H1 (cell line): ENCODE data around the gene SUPT7L. TPM values are rescaled to one million over a fixed set of nuclear protein-coding genes. Genes with fewer than 3 reads are reported as not detected.
"Not testable (repeated sequence)": the region's sequence is repeated elsewhere in the genome, so short reads cannot be mapped to it uniquely, and the experiment has no call there.

Experiments used
- CTCF ChIA-PET: fragments of 300-600 bp; sonication (Branson Sonifier 250); formaldehyde crosslinking; loops from one replicate; lab custom pipeline; 2021; ENCODE audit not compliant: partially characterized antibody; lab: Charles Lee
- POLR2A ChIA-PET: fragments of 300-600 bp; sonication (Branson Sonifier 250); formaldehyde crosslinking; loops from one replicate; lab custom pipeline; 2021; ENCODE audit warnings: inconsistent platforms; ENCODE audit not compliant: partially characterized antibody; lab: Charles Lee
- DNase-seq, 2 experiments: peaks; one replicate each; pipeline versions ENCODE4 v3.0.0 to v3.0.0-alpha.2; 2010 to 2022; ENCODE audit warnings: low spot score in 2 of 2, low read depth in 1 of 2, mixed read lengths in 1 of 2
- FAIRE-seq: peaks from 2 replicates; lab custom pipeline; 2011; peaks lifted over from hg19 to GRCh38; lab: Jason Lieb, UNC
- H2AFZ ChIP-seq: 2 replicates; pipeline ENCODE4 v1.8.1; 2012; ENCODE audit warnings: low read length, inconsistent platforms
- H2AK5ac ChIP-seq: 2 replicates; pipeline ENCODE4 v1.6.1; 2013; ENCODE audit warnings: low read depth, low read length
- H2BK120ac ChIP-seq: replicated peaks from 2 replicates; pipeline ENCODE3; 2013; ENCODE audit warnings: low read depth, low read length, inconsistent platforms
- H2BK12ac ChIP-seq: 2 replicates; pipeline ENCODE4 v1.6.1; 2013; ENCODE audit warnings: low read depth, low read length
- H2BK15ac ChIP-seq: 2 replicates; pipeline ENCODE4 v1.6.1; 2013; ENCODE audit warnings: low read length
- H2BK20ac ChIP-seq: 2 replicates; pipeline ENCODE4 v1.6.1; 2013; ENCODE audit warnings: low read length
- H2BK5ac ChIP-seq: 2 replicates; pipeline ENCODE4 v1.6.1; 2013; ENCODE audit warnings: low read depth, low read length
- H3K14ac ChIP-seq: 2 replicates; pipeline ENCODE4 v1.6.1; 2013; ENCODE audit warnings: inconsistent platforms; ENCODE audit not compliant: insufficient read length
- H3K18ac ChIP-seq: 2 replicates; pipeline ENCODE4 v1.6.1; 2013; ENCODE audit warnings: low read length; ENCODE audit errors: extremely low read depth
- H3K23ac ChIP-seq: 2 replicates; pipeline ENCODE4 v1.6.1; 2013; ENCODE audit warnings: inconsistent platforms; ENCODE audit not compliant: insufficient read length
- H3K23me2 ChIP-seq: 2 replicates; pipeline ENCODE4 v1.6.1; 2013; ENCODE audit warnings: low read depth, low read length
- H3K27ac ChIP-seq: 2 replicates; pipeline ENCODE4 v1.6.1; 2011; ENCODE audit warnings: low read depth, low read length, inconsistent platforms
- H3K27me3 ChIP-seq, 4 experiments: replicated peaks in 1 of 4; 1 replicate in 1 of 4; 2 replicates in 3 of 4; pipeline versions ENCODE4 v1.6.1 to v1.8.1; 2011 to 2013; ENCODE audit warnings: low read length in 3 of 4, mild to moderate bottlenecking in 3 of 4, inconsistent platforms in 2 of 4, mixed read lengths in 2 of 4, moderate library complexity in 1 of 4; ENCODE audit not compliant: control insufficient read depth in 3 of 4, insufficient read depth in 3 of 4; ENCODE audit errors: extremely low read depth in 1 of 4
- H3K36me3 ChIP-seq, 4 experiments: 2 replicates each; pipeline versions ENCODE4 v1.6.1 to v1.8.1; 2011 to 2013; ENCODE audit warnings: mild to moderate bottlenecking in 4 of 4, low read length in 3 of 4, moderate library complexity in 2 of 4, control low read depth in 1 of 4, inconsistent platforms in 1 of 4; ENCODE audit not compliant: insufficient read depth in 4 of 4, control insufficient read depth in 2 of 4
- H3K4ac ChIP-seq: replicated peaks from 2 replicates; pipeline ENCODE3; 2013; ENCODE audit warnings: low read length, low read depth, mixed read lengths, inconsistent platforms; ENCODE audit not compliant: insufficient read length
- H3K4me1 ChIP-seq, 4 experiments: replicated peaks in 1 of 4; 1 replicate in 1 of 4; 2 replicates in 3 of 4; pipeline versions ENCODE4 v1.6.1 to v1.8.1; 2011 to 2013; ENCODE audit warnings: low read length in 3 of 4, inconsistent platforms in 2 of 4, mixed read lengths in 1 of 4; ENCODE audit not compliant: insufficient read depth in 4 of 4, control insufficient read depth in 3 of 4
- H3K4me2 ChIP-seq, 2 experiments: 2 replicates each; pipeline versions ENCODE4 v1.6.1 to v1.8.1; 2011 to 2013; ENCODE audit warnings: low read depth in 2 of 2, low read length in 2 of 2, control low read depth in 1 of 2, inconsistent platforms in 1 of 2, mild to moderate bottlenecking in 1 of 2; ENCODE audit not compliant: insufficient read depth in 1 of 2
- H3K4me3 ChIP-seq, 4 experiments: fragments of 200-600, 300-600 bp in 1 of 4; sonication (generic), shearing (Covaris generic), sonication (Bioruptor Twin) in 1 of 4; 2 replicates each; pipeline versions ENCODE4 v1.5.1 to v1.8.1; 2011 to 2016; ENCODE audit warnings: low read length in 4 of 4, low read depth in 3 of 4, control low read depth in 2 of 4, inconsistent platforms in 2 of 4, mild to moderate bottlenecking in 2 of 4, mixed read lengths in 1 of 4, moderate library complexity in 1 of 4; ENCODE audit not compliant: insufficient read depth in 2 of 4; ENCODE audit errors: extremely low read depth in 1 of 4
- H3K56ac ChIP-seq: replicated peaks from 2 replicates; pipeline ENCODE3; 2013; ENCODE audit warnings: low read depth, mild to moderate bottlenecking, mixed read lengths, low read length, inconsistent platforms; ENCODE audit not compliant: insufficient read length
- H3K79me1 ChIP-seq: 2 replicates; pipeline ENCODE4 v1.6.1; 2013; ENCODE audit warnings: low read depth, low read length, control low read depth
- H3K79me2 ChIP-seq, 2 experiments: 2 replicates each; pipeline versions ENCODE4 v1.6.1 to v1.8.1; 2012 to 2013; ENCODE audit warnings: low read length in 2 of 2, mild to moderate bottlenecking in 2 of 2, inconsistent platforms in 1 of 2; ENCODE audit not compliant: insufficient read depth in 2 of 2, control insufficient read depth in 1 of 2
- H3K9ac ChIP-seq, 4 experiments: replicated peaks in 1 of 4; 1 replicate in 1 of 4; 2 replicates in 3 of 4; pipeline versions ENCODE4 v1.6.1 to v1.8.1; 2011 to 2013; ENCODE audit warnings: low read depth in 3 of 4, low read length in 3 of 4, control low read depth in 2 of 4, mild to moderate bottlenecking in 2 of 4, moderate library complexity in 2 of 4, inconsistent platforms in 1 of 4; ENCODE audit errors: extremely low read depth in 1 of 4
- H3K9me3 ChIP-seq, 2 experiments: 2 replicates each; pipeline versions ENCODE4 v1.6.1 to v1.8.1; 2012 to 2013; ENCODE audit warnings: mild to moderate bottlenecking in 2 of 2, moderate library complexity in 2 of 2, control low read depth in 1 of 2, inconsistent platforms in 1 of 2, low read depth in 1 of 2, low read length in 1 of 2, mixed read lengths in 1 of 2; ENCODE audit not compliant: insufficient read depth in 2 of 2
- H4K20me1 ChIP-seq, 2 experiments: replicated peaks in 1 of 2; 2 replicates each; pipeline versions ENCODE3 to v1.8.1; 2011 to 2013; ENCODE audit warnings: inconsistent platforms in 2 of 2, low read length in 2 of 2, mild to moderate bottlenecking in 1 of 2; ENCODE audit not compliant: insufficient read depth in 2 of 2, control insufficient read depth in 1 of 2
- H4K5ac ChIP-seq: 2 replicates; pipeline ENCODE4 v1.6.1; 2013; ENCODE audit warnings: low read length, low read depth, mixed read lengths, inconsistent platforms; ENCODE audit not compliant: insufficient read length
- H4K8ac ChIP-seq: 2 replicates; pipeline ENCODE4 v1.8.0; 2013; ENCODE audit warnings: mild to moderate bottlenecking, moderate library complexity, low read length, inconsistent platforms; ENCODE audit not compliant: insufficient read depth; ENCODE audit errors: extremely low read depth
- H4K91ac ChIP-seq: replicated peaks from 2 replicates; pipeline ENCODE3; 2013; ENCODE audit warnings: low read length, mixed read lengths, inconsistent platforms; ENCODE audit not compliant: insufficient read length
- SP2 ChIP-seq: IDR thresholded peaks from 2 replicates; pipeline ENCODE4 v1.6.1; 2012; ENCODE audit warnings: mild to moderate bottlenecking, low read length, inconsistent platforms
- WGBS, 2 experiments: shearing (Covaris generic) in 1 of 2; methylation state at CpG; one replicate each; pipeline versions ENCODE4 v1.1.6 to v1.1.7; 2013 to 2015; ENCODE audit warnings: low lambda C conversion rate in 2 of 2, mixed read lengths in 2 of 2, inconsistent platforms in 1 of 2, low coverage in 1 of 2, missing lambda C conversion rate in 1 of 2; ENCODE audit not compliant: insufficient replicate concordance in 2 of 2, insufficient coverage in 1 of 2, insufficient read length in 1 of 2; ENCODE audit errors: extremely low coverage in 1 of 2, missing lambda C conversion rate in 1 of 2; 5-methylcytosine and 5-hydroxymethylcytosine counted together
- polyA plus RNA-seq, 7 experiments: library from polyadenylated mRNA; depleted of rRNA in 3 of 7; stranded (reverse) in 5 of 7; unstranded in 2 of 7; fragments of >200 nt in 5 of 7; fragments of 200-250 nt in 2 of 7; gene quantifications; 1 replicate in 5 of 7; 2 replicates in 1 of 7; 4 replicates in 1 of 7; pipeline versions ENCODE4 v1.2.1 to v1.2.3, GENCODE V29; 2011 to 2013; ENCODE audit warnings: missing spikeins in 2 of 7, mixed read lengths in 2 of 7
- total RNA-seq: library from RNA; stranded (reverse); fragmentation: NEBNext Ultra II Directional; extraction: Animal tissue kit (Norgen Biotek cat#: 25700); gene quantifications from 2 replicates; pipeline ENCODE4 v1.2.1, GENCODE V29; 2021

SUPT7L gene
- total and polyA plus RNA-seq, 2 of the 8 experiments (the other 6 are each of a cell fraction or from before 2014, with no cell fraction given): 22.2 to 26.6 TPM

DNA sequence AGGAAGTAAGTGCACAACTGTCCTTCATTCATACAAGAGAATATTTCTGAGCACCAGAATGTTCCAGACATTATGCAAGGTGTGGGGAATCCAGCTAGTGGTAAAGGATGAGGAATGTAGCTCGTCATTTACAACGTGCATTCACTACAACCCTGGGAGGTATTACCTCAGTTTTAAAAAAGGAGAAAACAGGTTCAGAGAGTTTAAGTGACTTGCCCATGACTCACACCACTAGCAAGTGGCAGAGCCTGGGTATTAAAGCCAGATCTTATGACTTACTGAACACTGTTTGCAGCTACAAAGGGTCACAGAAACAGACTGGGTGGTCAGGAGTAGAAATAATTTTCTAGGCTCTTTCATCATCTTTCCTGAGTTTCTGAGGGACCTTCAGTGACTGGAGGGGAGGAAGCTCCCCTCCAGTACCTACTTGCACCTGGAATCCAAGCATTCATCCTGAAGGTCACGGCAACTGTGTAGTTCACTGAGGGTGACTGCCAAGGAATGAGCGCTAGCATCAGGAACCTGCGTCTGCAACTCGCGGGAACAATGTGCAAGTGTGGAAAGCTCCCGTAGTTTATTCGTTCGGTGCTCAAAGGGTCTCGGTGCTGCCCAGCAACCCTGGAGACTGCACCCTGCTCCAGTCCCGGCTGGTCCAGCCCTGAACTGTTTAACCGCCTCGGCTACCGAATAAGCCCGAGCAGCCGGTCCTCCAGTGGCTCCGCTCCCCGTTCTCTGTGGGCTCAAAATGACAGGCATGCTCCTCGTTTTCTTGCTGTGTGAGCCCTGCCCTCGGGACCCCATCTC lies 35.2 kb downstream of the SUPT7L start (continued):
- TF ChIP-seq SP2: no peak

DNA sequence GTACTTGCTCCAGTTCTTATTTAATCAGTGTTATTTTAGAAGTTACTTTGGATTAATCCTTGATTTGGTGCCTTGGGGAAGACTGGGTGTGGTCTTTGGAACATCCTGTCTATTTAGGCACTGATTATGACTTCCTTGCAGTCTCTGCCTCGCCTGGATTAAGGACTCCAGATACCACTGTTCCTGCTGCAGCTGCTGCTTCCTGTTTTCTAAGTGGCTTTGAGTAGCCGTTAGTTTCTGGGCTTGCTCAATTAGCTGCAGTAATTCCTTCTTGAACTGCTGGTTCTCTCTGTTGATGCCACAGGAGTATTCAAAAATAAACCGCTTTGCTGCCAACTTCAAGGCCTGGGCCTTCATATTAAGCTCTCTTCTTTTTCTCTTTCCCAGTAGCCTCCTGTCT lies 36.5 kb downstream of the SUPT7L start:
- H2BK5ac ChIP-seq, H3K9ac ChIP-seq, H3K27ac ChIP-seq, DNase-seq, H3K56ac ChIP-seq, H3K27me3 ChIP-seq, H3K4me3 ChIP-seq, CTCF ChIA-PET, H2AFZ ChIP-seq, H3K18ac ChIP-seq, H3K4me1 ChIP-seq, H3K23ac ChIP-seq, H3K4ac ChIP-seq, H3K23me2 ChIP-seq, H4K5ac ChIP-seq, FAIRE-seq, H2BK15ac ChIP-seq, H2BK120ac ChIP-seq, H2BK20ac ChIP-seq, H2AK5ac ChIP-seq, H4K20me1 ChIP-seq, H3K4me2 ChIP-seq, H4K91ac ChIP-seq, H2BK12ac ChIP-seq, H4K8ac ChIP-seq, H3K9me3 ChIP-seq, H3K14ac ChIP-seq, H3K79me1 ChIP-seq: not testable (repeated sequence)
- POLR2A ChIA-PET: interaction anchor here (1.3 to 1.5 kb wide), 3 partner anchors 9 to 40 kb away, joined by 3 to 4 read pairs (median 3); no protein-coding TSS in a partner anchor
- peaks cover 0 to 14% of the 10 kb centered on the region in 2 experiments; a peak in 2 of 4 replicates for H3K79me2 ChIP-seq
- WGBS, 2 experiments: 89% methylated on average over 3 of the region's 3 CpGs; no CpG with 5 or more reads in 1 of the 2 experiments
- H3K36me3 ChIP-seq: peaks cover 6 to 29% (median 9%) of the 10 kb centered on the region in 4 experiments; a peak in 7 of 8 replicates
